PC-3 (cell line): ENCODE measurements around the gene AHNAK. TPM values are rescaled to one million over a fixed set of nuclear protein-coding genes. Genes with fewer than 3 reads are reported as not detected.

Experiments
- ATAC-seq: fragments of 200-7000 bp; cut with Tn5 transposase; 2 replicates; pipeline ENCODE4 v1.9.1; 2020; ENCODE audit warnings: mild to moderate bottlenecking, moderate library complexity
- BruUV-seq: library from RNA; stranded (reverse); fragments of 400-500 nt; replicated peaks from 2 replicates; lab custom pipeline; 2021; lab: Mats Ljungman, UMichigan
- CTCF ChIA-PET: fragments of 300-600 bp; sonication (Branson Sonifier 250); formaldehyde crosslinking; loops from one replicate; lab custom pipeline; 2022; ENCODE audit warnings: antibody characterized with exemption; lab: Charles Lee
- POLR2A ChIA-PET: fragments of 300-600 bp; sonication (Branson Sonifier 250); formaldehyde crosslinking; loops from one replicate; lab custom pipeline; 2022; ENCODE audit warnings: antibody characterized with exemption; ENCODE audit not compliant: unreplicated experiment; lab: Charles Lee
- DNase-seq: peaks from one replicate; pipeline ENCODE4 v3.0.0-alpha.2; 2015
- H2AFZ ChIP-seq: fragments of 300-600 bp; sonication (generic); 2 replicates; pipeline ENCODE4 v1.6.0; 2016; ENCODE audit warnings: antibody characterized with exemption, low read length
- H3F3A ChIP-seq: fragments of 300-600 bp; sonication (generic); one replicate; pipeline ENCODE4 v1.6.0; 2017; ENCODE audit warnings: antibody characterized with exemption, low read length, control low read depth, mild to moderate bottlenecking; ENCODE audit not compliant: unreplicated experiment
- H3K27ac ChIP-seq: fragments of 300-600 bp; sonication (generic); 2 replicates; pipeline ENCODE4 v1.5.1; 2016; ENCODE audit warnings: mild to moderate bottlenecking, low read length
- H3K27me3 ChIP-seq: fragments of 300-600 bp; sonication (generic); 2 replicates; pipeline ENCODE4 v1.6.1; 2016; ENCODE audit warnings: low read length, mixed read lengths
- H3K36me3 ChIP-seq: fragments of 300-600 bp; sonication (generic); 2 replicates; pipeline ENCODE4 v1.6.1; 2016; ENCODE audit warnings: low read depth, mixed run types, low read length, mixed read lengths
- H3K4me1 ChIP-seq: fragments of 300-600 bp; sonication (generic); 2 replicates; pipeline ENCODE4 v1.5.1; 2016; ENCODE audit warnings: low read length; ENCODE audit not compliant: insufficient read depth
- H3K4me2 ChIP-seq: fragments of 300-600 bp; sonication (generic); 2 replicates; pipeline ENCODE4 v1.6.0; 2016; ENCODE audit warnings: low read length
- H3K4me3 ChIP-seq: fragments of 300-600 bp; sonication (generic); 2 replicates; pipeline ENCODE4 v1.5.1; 2016; ENCODE audit warnings: mild to moderate bottlenecking, low read length, mixed read lengths
- H3K79me2 ChIP-seq: fragments of 300-600 bp; sonication (generic); 2 replicates; pipeline ENCODE4 v1.6.1; 2017; ENCODE audit warnings: low read length, mixed read lengths
- H3K9ac ChIP-seq: fragments of 300-600 bp; sonication (generic); 2 replicates; pipeline ENCODE4 v1.6.0; 2016; ENCODE audit warnings: mild to moderate bottlenecking, low read length
- H3K9me2 ChIP-seq: fragments of 300-600 bp; sonication (generic); replicated peaks from 2 replicates; pipeline ENCODE4 v1.6.1; 2016; ENCODE audit warnings: mixed run types, low read length, mixed read lengths
- H3K9me3 ChIP-seq: fragments of 300-600 bp; sonication (generic); 2 replicates; pipeline ENCODE4 v1.6.1; 2016; ENCODE audit warnings: low read length, mixed read lengths
- H4K20me1 ChIP-seq: fragments of 300-600 bp; sonication (generic); 2 replicates; pipeline ENCODE4 v1.6.1; 2016; ENCODE audit warnings: low read length, mixed read lengths
- CTCF ChIP-seq: fragments of 300-600 bp; sonication (generic); conservative IDR thresholded peaks from 2 replicates; pipeline ENCODE4 v1.5.1; 2017; ENCODE audit warnings: antibody characterized with exemption, low read depth, mild to moderate bottlenecking, low read length
- EZH2 ChIP-seq: fragments of 300-600 bp; sonication (generic); IDR thresholded peaks from one replicate; pipeline ENCODE4 v1.6.1; 2017; ENCODE audit warnings: antibody characterized with exemption, mild to moderate bottlenecking, low read length; ENCODE audit not compliant: unreplicated experiment
- EZH2phosphoT487 ChIP-seq: fragments of 300-600 bp; sonication (generic); IDR thresholded peaks from 2 replicates; pipeline ENCODE4 v1.6.1; 2018; ENCODE audit warnings: mild to moderate bottlenecking, antibody characterized with exemption, low read length, borderline replicate concordance
- intact Hi-C: fragments of 100-400 bp; cut with micrococcal nuclease; formaldehyde crosslinking; loops from 2 replicates; pipeline ENCODE4 v1.9.0; 2023
- total RNA-seq: library from RNA; depleted of rRNA; stranded (reverse); fragments of >200 nt; gene quantifications from 2 replicates; pipeline ENCODE4 v1.2.3, GENCODE V29; 2014

Gene AHNAK
- total RNA-seq, 1 experiment from 2014 or later, result 287 TPM

- Histone ChIP-seq H3K4me3 (no peak overlapping the region), H2AFZ (no peak overlapping the region), H3K4me2 (no peak overlapping the region), H4K20me1 (no peaks in the 10 kb centered on the region), H3K9me2 (no peaks in the 10 kb centered on the region), H3F3A (no peaks in the 10 kb centered on the region), H3K4me1 (peaks cover 23% of the 10 kb centered on the region), H3K9ac (no peak overlapping the region), H3K9me3 (no peaks in the 10 kb centered on the region), H3K79me2 (no peaks in the 10 kb centered on the region), H3K36me3 (peaks cover 13% of the 10 kb centered on the region), H3K27me3 (no peaks in the 10 kb centered on the region), H3K27ac (no peak overlapping the region)
- DNase-seq (no peak), ATAC-seq (no peak)
- ChIA-PET POLR2A (no interaction called here), CTCF (no interaction called here)
- no TSS peak for BruUV-seq
- no peak for TF ChIP-seq EZH2phosphoT487
- no peak for TF ChIP-seq EZH2
- TF ChIP-seq CTCF, result no peak
- intact Hi-C loops, result no loop called here
These were observed 33.6 kb downstream of the AHNAK start for GRCh38 chr11:62512961-62513360.

GRCh38 chr11:62508336-62509058, 38.1 kb downstream of the AHNAK start:
- POLR2A ChIA-PET, result no interaction called here
- BruUV-seq, result no TSS peak
- H3K9me3 ChIP-seq, result no peaks in the 10 kb centered on the region
- peak overlapping the region; percentile 36 for H2AFZ ChIP-seq
- H3K36me3 ChIP-seq, result no peaks in the 10 kb centered on the region
- CTCF ChIA-PET, result interaction anchor here (0.6 to 1.2 kb wide), 4 partner anchors 10 to 85 kb away, joined by 3 to 5 read pairs (median 4); no protein-coding TSS in a partner anchor
- ATAC-seq, result peak; percentile 83
- peak overlapping the region; percentile 26 for H3K9ac ChIP-seq
- H3K4me3 ChIP-seq, result peak overlapping the region; percentile 32
- peak overlapping the region; percentile 53 for H3K27ac ChIP-seq
- H3K79me2 ChIP-seq, result no peaks in the 10 kb centered on the region
- peak; percentile 85 for DNase-seq
- no peaks in the 10 kb centered on the region for H4K20me1 ChIP-seq
- H3K4me2 ChIP-seq, result peak overlapping the region; percentile 41
- H3K27me3 ChIP-seq, result no peaks in the 10 kb centered on the region
- intact Hi-C loops, result loop anchor here (1.0 kb wide), 2 partner anchors 11 to 34 kb away; no protein-coding TSS in a partner anchor
- H3K4me1 ChIP-seq, result peaks cover 25% of the 10 kb centered on the region
- no peak for TF ChIP-seq EZH2
- TF ChIP-seq CTCF, result peak; percentile 75
- no peak for TF ChIP-seq EZH2phosphoT487
- no peaks in the 10 kb centered on the region for H3K9me2 ChIP-seq
- H3F3A ChIP-seq, result no peaks in the 10 kb centered on the region

GRCh38 chr11:62507125-62507422, 39.5 kb downstream of the AHNAK start:
- Histone ChIP-seq H3K9me3 (no peaks in the 10 kb centered on the region), H3K27ac (no peak overlapping the region), H3K9ac (no peak overlapping the region), H4K20me1 (no peaks in the 10 kb centered on the region), H3K27me3 (no peaks in the 10 kb centered on the region), H3K36me3 (no peaks in the 10 kb centered on the region), H2AFZ (no peak overlapping the region), H3F3A (no peaks in the 10 kb centered on the region), H3K79me2 (no peaks in the 10 kb centered on the region), H3K4me2 (no peak overlapping the region), H3K9me2 (no peaks in the 10 kb centered on the region), H3K4me1 (peaks cover 25% of the 10 kb centered on the region), H3K4me3 (no peak overlapping the region)
- ATAC-seq (no peak), DNase-seq (no peak)
- intact Hi-C loops, result no loop called here
- TF ChIP-seq CTCF, result no peak
- no peak for TF ChIP-seq EZH2phosphoT487
- TF ChIP-seq EZH2, result no peak
- POLR2A ChIA-PET, result no interaction called here
- CTCF ChIA-PET, result no interaction called here
- no TSS peak for BruUV-seq
